Endothelial cell of umbilical vein (primary cell): Measurements from ENCODE around the gene LMAN1L.

Experiments used
- FOS ChIP-seq: IDR thresholded peaks from 2 replicates; pipeline ENCODE4 v1.6.1; 2011; ENCODE audit warnings: mild to moderate bottlenecking, low read length, moderate library complexity, borderline replicate concordance; ENCODE audit not compliant: insufficient read depth
- POLR2A ChIP-seq: IDR thresholded peaks from 2 replicates; pipeline ENCODE4 v1.6.1; 2012; ENCODE audit warnings: low read depth, mild to moderate bottlenecking, control low read depth, low read length
- POLR2AphosphoS5 ChIP-seq: IDR thresholded peaks from 2 replicates; pipeline ENCODE4 v1.6.1; 2012; ENCODE audit warnings: low read depth, mild to moderate bottlenecking, control low read depth, low read length, moderate library complexity; ENCODE audit not compliant: insufficient read depth
- TF ChIP-seq, protein P1 (sequence below), 2 donors: IDR thresholded peaks; 1 replicate in 1 of 2; 2 replicates in 1 of 2; pipeline ENCODE4 v1.5.1; 2011; ENCODE audit warnings: low read length in 2 of 2, mild to moderate bottlenecking in 2 of 2, moderate library complexity in 2 of 2, control low read depth in 1 of 2, inconsistent platforms in 1 of 2, low read depth in 1 of 2; ENCODE audit not compliant: insufficient read depth in 1 of 2; ENCODE audit errors: extremely low read depth in 1 of 2

GRCh38 chr15:74817370-74817737, 4.7 kb downstream of the LMAN1L start:
- TF ChIP-seq, protein P1, sequence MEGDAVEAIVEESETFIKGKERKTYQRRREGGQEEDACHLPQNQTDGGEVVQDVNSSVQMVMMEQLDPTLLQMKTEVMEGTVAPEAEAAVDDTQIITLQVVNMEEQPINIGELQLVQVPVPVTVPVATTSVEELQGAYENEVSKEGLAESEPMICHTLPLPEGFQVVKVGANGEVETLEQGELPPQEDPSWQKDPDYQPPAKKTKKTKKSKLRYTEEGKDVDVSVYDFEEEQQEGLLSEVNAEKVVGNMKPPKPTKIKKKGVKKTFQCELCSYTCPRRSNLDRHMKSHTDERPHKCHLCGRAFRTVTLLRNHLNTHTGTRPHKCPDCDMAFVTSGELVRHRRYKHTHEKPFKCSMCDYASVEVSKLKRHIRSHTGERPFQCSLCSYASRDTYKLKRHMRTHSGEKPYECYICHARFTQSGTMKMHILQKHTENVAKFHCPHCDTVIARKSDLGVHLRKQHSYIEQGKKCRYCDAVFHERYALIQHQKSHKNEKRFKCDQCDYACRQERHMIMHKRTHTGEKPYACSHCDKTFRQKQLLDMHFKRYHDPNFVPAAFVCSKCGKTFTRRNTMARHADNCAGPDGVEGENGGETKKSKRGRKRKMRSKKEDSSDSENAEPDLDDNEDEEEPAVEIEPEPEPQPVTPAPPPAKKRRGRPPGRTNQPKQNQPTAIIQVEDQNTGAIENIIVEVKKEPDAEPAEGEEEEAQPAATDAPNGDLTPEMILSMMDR (IDR thresholded peaks at IDR 0.05; ENCODE audit: extremely low read depth in 1 of 2, insufficient read depth in 1 of 2, low read depth in 1 of 2, low read length in 2 of 2): peak in 1 of 2 donors; percentile 60
- TF ChIP-seq POLR2A: no peak
- no peak for TF ChIP-seq POLR2AphosphoS5
- no peak for TF ChIP-seq FOS
